A673 (cell line): ENCODE measurements around the gene TMEM208.

Experiments used
- EZH2 ChIP-seq: fragments of 200-600 bp; sonication (generic); IDR thresholded peaks from 2 replicates; pipeline ENCODE4 v1.6.1; 2017; ENCODE audit warnings: borderline replicate concordance, low read depth, mild to moderate bottlenecking, mixed read lengths, antibody characterized with exemption, low read length; ENCODE audit not compliant: poor library complexity, severe bottlenecking
- TF ChIP-seq, protein P1 (sequence below): fragments of 300-800, 200-600 bp; sonication (generic); conservative IDR thresholded peaks from 2 replicates; pipeline ENCODE4 v1.5.1; 2017; ENCODE audit warnings: low read depth, mild to moderate bottlenecking, antibody characterized with exemption, low read length, moderate library complexity, mixed read lengths

DNA sequence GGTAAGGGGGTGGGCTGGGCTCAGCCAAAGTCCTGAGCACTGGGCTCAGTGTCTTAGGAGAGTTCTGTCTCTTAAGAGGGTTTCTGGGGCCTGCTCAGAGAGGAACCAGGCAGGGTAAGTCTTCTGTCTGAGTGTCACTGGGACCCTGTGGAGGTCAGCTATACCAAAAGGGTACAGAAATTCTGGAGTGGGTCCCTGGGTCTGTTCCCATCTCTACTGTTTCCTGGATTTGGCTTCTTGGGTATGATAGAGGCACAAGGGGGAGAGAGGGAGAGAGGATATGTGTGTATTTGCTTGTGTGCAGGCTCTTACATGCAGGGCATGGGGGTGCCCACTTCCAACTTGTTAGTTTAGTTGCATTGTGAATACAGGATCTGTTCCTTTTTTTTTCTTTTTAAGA lies 33.4 kb upstream of the TMEM208 start:
- TF ChIP-seq, protein P1, sequence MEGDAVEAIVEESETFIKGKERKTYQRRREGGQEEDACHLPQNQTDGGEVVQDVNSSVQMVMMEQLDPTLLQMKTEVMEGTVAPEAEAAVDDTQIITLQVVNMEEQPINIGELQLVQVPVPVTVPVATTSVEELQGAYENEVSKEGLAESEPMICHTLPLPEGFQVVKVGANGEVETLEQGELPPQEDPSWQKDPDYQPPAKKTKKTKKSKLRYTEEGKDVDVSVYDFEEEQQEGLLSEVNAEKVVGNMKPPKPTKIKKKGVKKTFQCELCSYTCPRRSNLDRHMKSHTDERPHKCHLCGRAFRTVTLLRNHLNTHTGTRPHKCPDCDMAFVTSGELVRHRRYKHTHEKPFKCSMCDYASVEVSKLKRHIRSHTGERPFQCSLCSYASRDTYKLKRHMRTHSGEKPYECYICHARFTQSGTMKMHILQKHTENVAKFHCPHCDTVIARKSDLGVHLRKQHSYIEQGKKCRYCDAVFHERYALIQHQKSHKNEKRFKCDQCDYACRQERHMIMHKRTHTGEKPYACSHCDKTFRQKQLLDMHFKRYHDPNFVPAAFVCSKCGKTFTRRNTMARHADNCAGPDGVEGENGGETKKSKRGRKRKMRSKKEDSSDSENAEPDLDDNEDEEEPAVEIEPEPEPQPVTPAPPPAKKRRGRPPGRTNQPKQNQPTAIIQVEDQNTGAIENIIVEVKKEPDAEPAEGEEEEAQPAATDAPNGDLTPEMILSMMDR: no peak
- no peak for TF ChIP-seq EZH2
